ENCODE data around the gene TSTD1. TPM values are rescaled to one million over a fixed set of nuclear protein-coding genes. Genes with fewer than 3 reads are reported as not detected.

TSTD1 gene
- total and polyA plus RNA-seq, 2 experiments from 2014 or later, result 36.3 to 102 TPM

GRCh38 chr1:161084597-161084988 lies 45.8 kb upstream of the TSTD1 start:
- H2AFZ ChIP-seq, result no peak overlapping the region
- 0% methylated on average over 1 of the region's 1 CpG for WGBS (ENCODE audit: low lambda C conversion rate, missing lambda C conversion rate)
- H3K27ac ChIP-seq, result peak overlapping the region; percentile 99
- H3K4me3 ChIP-seq, result no peak overlapping the region
- peak; percentile 49 for DNase-seq (ENCODE audit: low spot score)
- H3K9me2 ChIP-seq (replicated peaks; ENCODE audit: insufficient read depth), result no peaks in the 10 kb centered on the region
- no peaks in the 10 kb centered on the region for H3K9me3 ChIP-seq (ENCODE audit: low read depth)
- H4K20me1 ChIP-seq (ENCODE audit: insufficient read depth, poor library complexity, severe bottlenecking), result no peaks in the 10 kb centered on the region
- TF ChIP-seq EZH2phosphoT487 (IDR thresholded peaks at IDR 0.05; ENCODE audit: low read depth, severe bottlenecking, unreplicated experiment) (no peak), EZH2 (IDR thresholded peaks at IDR 0.05; ENCODE audit: borderline replicate concordance) (no peak), CTCF (IDR thresholded peaks at IDR 0.05; ENCODE audit: poor library complexity) (no peak)
- no peaks in the 10 kb centered on the region for H3K27me3 ChIP-seq
- no peaks in the 10 kb centered on the region for H3K36me3 ChIP-seq (replicated peaks; ENCODE audit: insufficient read depth, low read depth)
- peak overlapping the region; percentile 73 for H3K4me2 ChIP-seq
- H3K79me2 ChIP-seq, result peaks cover 13% of the 10 kb centered on the region
- H3K4me1 ChIP-seq (ENCODE audit: insufficient read depth), result peaks cover 35% of the 10 kb centered on the region

GRCh38 chr1:161083748-161084596 lies 45.2 kb upstream of the TSTD1 start:
- peak overlapping the region; percentile 73 for H3K4me2 ChIP-seq
- H3K9me2 ChIP-seq (replicated peaks; ENCODE audit: insufficient read depth), result no peaks in the 10 kb centered on the region
- peaks cover 35% of the 10 kb centered on the region for H3K4me1 ChIP-seq (ENCODE audit: insufficient read depth)
- peaks cover 13% of the 10 kb centered on the region for H3K79me2 ChIP-seq
- no peaks in the 10 kb centered on the region for H3K27me3 ChIP-seq
- peak; percentile 52 for DNase-seq (ENCODE audit: low spot score)
- H4K20me1 ChIP-seq (ENCODE audit: insufficient read depth, poor library complexity, severe bottlenecking), result no peaks in the 10 kb centered on the region
- no peak overlapping the region for H2AFZ ChIP-seq
- TF ChIP-seq EZH2phosphoT487 (IDR thresholded peaks at IDR 0.05; ENCODE audit: low read depth, severe bottlenecking, unreplicated experiment), result no peak
- no peak for TF ChIP-seq CTCF (IDR thresholded peaks at IDR 0.05; ENCODE audit: poor library complexity)
- TF ChIP-seq EZH2 (IDR thresholded peaks at IDR 0.05; ENCODE audit: borderline replicate concordance), result no peak
- 54% methylated on average over 10 of the region's 10 CpGs for WGBS (ENCODE audit: low lambda C conversion rate, missing lambda C conversion rate)
- no peaks in the 10 kb centered on the region for H3K9me3 ChIP-seq (ENCODE audit: low read depth)
- H3K4me3 ChIP-seq, result no peak overlapping the region
- H3K27ac ChIP-seq, result peak overlapping the region; percentile 99
- H3K36me3 ChIP-seq (replicated peaks; ENCODE audit: insufficient read depth, low read depth), result no peaks in the 10 kb centered on the region

GRCh38 chr1:161082996-161083747 lies 44.4 kb upstream of the TSTD1 start:
- peaks cover 9% of the 10 kb centered on the region for H3K79me2 ChIP-seq
- H3K4me3 ChIP-seq, result no peak overlapping the region
- H3K4me1 ChIP-seq (ENCODE audit: insufficient read depth), result peaks cover 35% of the 10 kb centered on the region
- TF ChIP-seq CTCF (IDR thresholded peaks at IDR 0.05; ENCODE audit: poor library complexity) (no peak), EZH2phosphoT487 (IDR thresholded peaks at IDR 0.05; ENCODE audit: low read depth, severe bottlenecking, unreplicated experiment) (no peak), EZH2 (IDR thresholded peaks at IDR 0.05; ENCODE audit: borderline replicate concordance) (no peak)
- H3K9me2 ChIP-seq (replicated peaks; ENCODE audit: insufficient read depth), result no peaks in the 10 kb centered on the region
- DNase-seq (ENCODE audit: low spot score), result peak; percentile 94
- H3K4me2 ChIP-seq, result peak overlapping the region; percentile 73
- H3K9me3 ChIP-seq (ENCODE audit: low read depth), result no peaks in the 10 kb centered on the region
- no peaks in the 10 kb centered on the region for H3K36me3 ChIP-seq (replicated peaks; ENCODE audit: insufficient read depth, low read depth)
- 35% methylated on average over 8 of the region's 8 CpGs for WGBS (ENCODE audit: low lambda C conversion rate, missing lambda C conversion rate)
- peak overlapping the region; percentile 22 for H2AFZ ChIP-seq
- H3K27me3 ChIP-seq, result no peaks in the 10 kb centered on the region
- peak overlapping the region; percentile 99 for H3K27ac ChIP-seq
- no peaks in the 10 kb centered on the region for H4K20me1 ChIP-seq (ENCODE audit: insufficient read depth, poor library complexity, severe bottlenecking)

All from hepatocyte (in vitro differentiated cells).